ENCODE measurements around the gene CYTIP. TPM values are rescaled to one million over a fixed set of nuclear protein-coding genes. Genes with fewer than 3 reads are reported as not detected.

The CYTIP gene
- total and polyA plus RNA-seq, 2 of the 13 experiments (the other 11 are each of a cell fraction or from before 2014, with no cell fraction given), result not detected

- TF ChIP-seq ISX (CRISPR knock-in tag; conservative IDR thresholded peaks at IDR 0.05) (no peak), MTF2 (CRISPR knock-in tag; IDR thresholded peaks at IDR 0.05; ENCODE audit: borderline replicate concordance) (no peak), KAT7 (CRISPR knock-in tag; IDR thresholded peaks at IDR 0.05; ENCODE audit: borderline replicate concordance) (no peak), ZBTB40 (IDR thresholded peaks at IDR 0.05) (no peak), ZBTB40 (CRISPR knock-in tag; IDR thresholded peaks at IDR 0.05) (no peak), ZNF484 (CRISPR knock-in tag; IDR thresholded peaks at IDR 0.05; ENCODE audit: borderline replicate concordance, low read depth) (no peak), IRF1 (CRISPR knock-in tag; IDR thresholded peaks at IDR 0.05; ENCODE audit: low read depth) (no peak), ZNF850 (CRISPR knock-in tag; conservative IDR thresholded peaks at IDR 0.05) (no peak), ZSCAN31 (CRISPR knock-in tag; IDR thresholded peaks at IDR 0.05; ENCODE audit: low read depth) (no peak), ZNF326 (CRISPR knock-in tag; IDR thresholded peaks at IDR 0.05; ENCODE audit: borderline replicate concordance) (no peak), NBN (conservative IDR thresholded peaks at IDR 0.05) (no peak), TOE1 (CRISPR knock-in tag; IDR thresholded peaks at IDR 0.05) (no peak)
- WGBS (ENCODE audit: low lambda C conversion rate), result 1% methylated on average over 2 of the region's 2 CpGs
- POLR2A ChIA-PET, result no interaction called here
- no TSS peak for BruUV-seq (replicated peaks)
- H3K9me3 ChIP-seq (ENCODE audit: low read length), result no peaks in the 10 kb centered on the region
- no peak for DNase-seq (ENCODE audit: low spot score)
- intact Hi-C loops (cut with micrococcal nuclease; ENCODE audit: unreplicated experiment), result no loop called here
- H3K4me2 ChIP-seq (ENCODE audit: low read depth, low read length), result no peak overlapping the region
- no peaks in the 10 kb centered on the region for H3K36me3 ChIP-seq (replicated peaks in 1 of 2; ENCODE audit: control insufficient read depth in 1 of 2, insufficient read depth in 2 of 2, low read length in 2 of 2)
- H4K20me1 ChIP-seq (ENCODE audit: insufficient read depth, low read length), result no peaks in the 10 kb centered on the region
- H3K9ac ChIP-seq (ENCODE audit: insufficient read depth, low read depth, low read length), result no peak overlapping the region
- no peak overlapping the region for H3K27ac ChIP-seq (ENCODE audit: extremely low read length, insufficient read depth, low read length)
- no peak overlapping the region for H3K4me3 ChIP-seq (replicated peaks in 1 of 3; ENCODE audit: insufficient read depth in 1 of 3, low read depth in 2 of 3, low read length in 3 of 3)
- CTCF ChIA-PET (ENCODE audit: low intra/inter-chr PET ratio, low total read pairs), result no interaction called here
- no peaks in the 10 kb centered on the region for H3K79me2 ChIP-seq (ENCODE audit: insufficient read depth, low read length)
- ATAC-seq, result no peak
- H3K27me3 ChIP-seq (ENCODE audit: control insufficient read depth in 1 of 2, insufficient read depth in 2 of 2, low read length in 2 of 2), result no peaks in the 10 kb centered on the region
- H2AFZ ChIP-seq (ENCODE audit: low read length), result no peak overlapping the region
- no peaks in the 10 kb centered on the region for H3K4me1 ChIP-seq (ENCODE audit: insufficient read depth, low read length)
- no peak for FAIRE-seq
- in situ Hi-C loops (cut with HindIII; ENCODE audit: extremely low pct_ligation_motif_present, low pct_unique_long_range_greater_than_20kb), result no loop called here
Observed at GRCh38 chr2:157388827-157389226, 55.1 kb downstream of the CYTIP start.
